ENCODE data around the gene ARMC3.
"Not testable (repeated sequence)": the region's sequence is repeated elsewhere in the genome, so short reads cannot be mapped to it uniquely, and the experiment has no call there.

The ARMC3 gene

DNA sequence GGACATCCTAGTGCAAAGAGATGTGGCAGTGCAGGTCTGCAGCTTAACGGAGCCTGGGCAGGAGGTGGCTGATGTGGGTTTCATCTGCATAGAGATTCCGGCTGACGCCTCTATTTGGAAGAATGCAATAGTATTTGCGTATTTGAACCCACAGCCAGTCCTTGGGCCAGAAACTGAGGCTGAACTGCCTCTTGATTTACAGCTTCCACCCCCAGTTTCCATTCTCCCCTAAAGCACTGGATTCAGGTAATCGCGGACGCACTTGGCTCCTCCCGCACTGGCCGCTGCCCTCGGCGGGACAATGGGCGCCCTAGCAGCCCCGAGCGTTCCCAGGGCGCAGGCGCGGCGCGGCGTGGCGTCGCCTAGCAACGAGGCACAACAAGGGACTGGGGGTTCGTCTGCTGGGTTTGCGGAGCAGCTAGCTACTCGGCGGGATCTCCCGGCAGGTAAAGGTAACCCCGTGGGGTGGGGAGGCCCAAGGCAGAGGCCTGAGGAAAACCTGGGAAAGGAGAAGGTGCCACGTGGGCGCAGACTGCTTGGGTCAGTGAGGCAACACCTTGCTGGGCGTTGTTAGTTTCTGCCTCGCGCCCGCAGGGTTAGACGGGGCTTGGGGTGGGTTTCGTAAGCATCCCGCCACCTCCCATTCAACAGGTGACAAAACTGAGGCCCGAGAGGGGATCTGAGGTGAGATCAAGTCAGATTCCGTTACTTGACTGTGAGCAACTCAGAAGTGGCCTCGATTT is at the start of gene ARMC3:
ARMC3 (plus strand) TSS at position 393 of the 743 bp plus-strand sequence. CDS start 3,944 bp downstream, outside the sequence.
- DNase-seq (ENCODE audit: low read depth) = peak; percentile 11

DNA sequence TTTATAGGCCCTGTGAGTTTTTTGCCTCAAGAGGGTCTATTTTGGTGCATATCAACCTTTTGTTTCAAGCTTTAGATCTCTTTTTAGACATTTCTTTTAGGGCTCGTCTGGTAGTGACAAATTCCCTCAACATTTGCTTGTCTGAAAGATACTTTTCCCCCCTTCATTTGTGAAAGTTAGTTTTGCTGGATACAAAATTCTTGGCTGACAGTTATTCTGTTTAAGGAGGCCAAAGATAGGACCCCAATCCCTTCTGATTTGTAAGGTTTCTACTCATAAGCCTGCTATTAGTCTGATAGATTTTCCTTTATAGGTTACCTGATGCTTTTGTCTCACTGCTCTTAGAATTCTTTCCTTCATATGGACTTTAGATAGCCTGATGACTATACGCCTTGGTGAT is 36.1 kb upstream of the ARMC3 start:
- DNase-seq (ENCODE audit: low read depth) = no peak

DNA sequence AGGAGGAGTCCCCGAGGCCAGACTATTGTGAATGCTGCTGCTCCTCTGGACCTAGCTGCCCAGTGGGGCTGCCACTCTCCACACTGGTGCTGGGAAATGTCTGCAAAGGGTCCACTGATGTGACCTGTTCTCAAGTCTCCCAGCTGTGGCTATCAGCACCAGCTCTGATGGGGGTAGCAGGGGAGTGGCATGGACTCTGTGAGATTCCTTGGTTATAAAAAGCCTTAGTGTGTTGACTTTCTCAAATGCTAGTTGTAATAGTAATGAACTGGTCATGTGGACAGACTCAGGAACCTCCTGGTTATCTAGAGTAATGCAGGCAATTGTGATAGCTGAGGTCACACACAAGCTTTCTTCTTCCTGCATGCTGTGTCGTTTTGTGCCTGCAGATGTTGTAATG is 34.1 kb upstream of the ARMC3 start:
- no peak for DNase-seq (ENCODE audit: low read depth)

DNA sequence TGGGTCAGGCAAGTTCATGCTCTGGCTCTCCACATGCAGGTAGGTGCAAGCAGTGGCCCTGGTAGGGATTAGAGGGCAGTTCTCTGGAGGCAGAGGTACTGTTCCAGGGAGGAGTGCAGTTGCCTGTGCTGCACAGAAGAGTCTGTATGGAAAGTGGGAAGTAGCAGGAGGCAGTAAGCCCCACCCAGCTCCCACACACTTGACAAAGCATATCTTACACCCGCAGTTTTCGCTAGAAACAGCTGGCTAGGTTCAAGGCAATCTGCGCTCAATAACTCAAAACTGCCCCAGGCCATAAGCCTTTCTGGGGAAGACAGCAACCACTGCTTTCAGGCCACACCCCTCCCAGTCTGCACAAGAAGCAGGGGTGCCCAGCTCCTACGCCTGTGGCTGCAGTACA is 33.1 kb upstream of the ARMC3 start:
- DNase-seq (ENCODE audit: low read depth) = no peak

DNA sequence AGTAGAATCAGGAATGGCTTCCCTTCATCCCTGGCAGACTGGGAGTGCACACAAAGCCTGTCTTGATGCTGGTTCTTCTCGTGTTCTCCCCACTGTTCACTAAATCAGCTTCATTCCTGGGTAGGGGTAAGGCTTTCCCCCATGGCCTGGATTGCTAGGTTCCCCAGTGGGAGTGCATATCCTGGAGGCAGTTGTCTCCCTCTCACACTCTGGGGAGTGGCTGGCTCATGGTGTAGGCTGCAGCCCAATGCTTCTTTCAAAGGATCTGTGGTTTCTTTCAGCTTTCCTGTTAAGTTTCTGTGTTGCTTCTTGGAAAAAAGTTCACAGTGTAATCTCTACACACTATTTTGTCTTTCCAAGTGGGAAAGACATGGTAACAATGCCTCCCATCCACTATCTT is 32.6 kb upstream of the ARMC3 start:
- DNase-seq (ENCODE audit: low read depth) = no peak

DNA sequence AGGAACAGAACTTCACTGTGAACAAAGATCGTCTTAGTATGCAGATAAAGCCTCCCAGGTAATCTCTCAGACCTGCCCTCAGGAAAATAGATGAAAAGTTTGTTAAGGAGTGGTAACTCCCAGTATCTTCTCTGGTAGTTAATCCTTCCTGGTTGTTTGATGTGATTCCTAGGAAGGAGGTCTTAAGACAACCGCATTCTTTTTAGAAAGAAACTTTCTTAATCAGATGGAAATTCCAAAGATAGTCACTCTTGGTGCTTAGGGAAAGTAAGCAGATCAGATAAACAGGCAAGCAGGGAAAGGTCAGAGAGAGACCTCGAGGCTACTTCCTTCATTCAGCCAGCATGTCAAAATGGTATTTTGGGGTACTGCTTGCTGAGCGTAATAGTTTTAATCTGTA is 30.5 kb upstream of the ARMC3 start:
- DNase-seq (ENCODE audit: low read depth) = no peak

- DNase-seq (ENCODE audit: low read depth) = no peak
Observed at GRCh38 chr10:22899307-22899706, 28.5 kb upstream of the ARMC3 start.

- DNase-seq (ENCODE audit: low read depth) = no peak
Observed at GRCh38 chr10:22899775-22900174, 28.1 kb upstream of the ARMC3 start.

DNA sequence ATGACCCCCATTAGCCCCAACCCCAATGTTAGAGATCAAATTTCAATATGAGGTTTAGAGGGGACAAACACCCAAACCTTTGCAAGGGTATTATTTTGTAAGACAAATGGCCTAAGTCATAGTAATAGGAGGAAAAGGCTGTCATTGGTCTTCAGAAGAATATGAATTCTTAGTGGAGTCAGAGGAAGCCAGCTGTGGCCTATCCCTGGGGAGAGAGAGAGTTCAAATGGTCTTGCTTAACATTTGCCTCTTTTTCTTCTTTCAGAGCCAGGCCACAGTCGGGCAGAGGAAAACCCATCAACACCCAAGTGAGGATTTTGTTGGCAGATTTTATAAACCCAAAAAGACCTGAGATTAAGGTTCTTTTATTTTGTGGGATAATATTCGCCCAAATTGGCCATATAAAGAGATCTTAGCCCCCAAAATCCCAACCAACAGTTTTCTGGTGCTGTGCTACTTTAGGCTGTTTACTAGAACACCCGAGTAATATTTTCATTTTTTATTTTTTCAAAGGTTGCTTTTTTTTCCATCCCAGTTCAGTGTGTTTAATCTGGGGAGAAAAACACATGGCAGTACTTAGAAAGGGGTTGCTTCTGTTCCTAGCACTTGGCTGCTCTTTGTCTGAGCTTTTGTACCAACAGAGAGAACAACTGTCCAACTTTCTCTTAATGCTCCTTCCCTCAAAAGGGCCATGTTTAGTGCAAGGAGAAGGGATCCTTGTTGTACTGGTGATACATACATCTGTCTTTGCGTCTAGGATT is 26.8 kb upstream of the ARMC3 start:
- DNase-seq (ENCODE audit: low read depth) = no peak

GRCh38 chr10:22902147-22902546 is 25.7 kb upstream of the ARMC3 start:
- DNase-seq (ENCODE audit: low read depth) = not testable (repeated sequence)

- no peak for DNase-seq (ENCODE audit: low read depth)
Observed at GRCh38 chr10:22903694-22904093, 24.2 kb upstream of the ARMC3 start.

DNA sequence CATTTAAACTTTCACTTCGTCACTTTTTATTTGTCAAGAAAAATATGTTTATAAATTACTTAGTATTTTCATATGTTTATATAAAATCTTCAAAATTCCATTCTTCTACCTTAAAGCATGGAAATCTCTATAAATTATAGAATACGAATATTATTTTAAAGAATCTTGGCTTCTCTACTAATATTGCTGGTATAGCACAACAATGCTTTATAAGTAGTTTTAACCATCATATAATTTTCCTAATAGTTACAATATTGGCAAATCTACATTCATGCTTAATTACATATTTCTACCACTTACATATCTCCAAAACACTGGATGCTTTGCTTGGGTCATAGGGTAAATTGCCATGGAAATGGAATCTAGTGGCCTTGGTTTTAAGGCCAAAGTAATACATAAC is 21.1 kb upstream of the ARMC3 start:
- DNase-seq (ENCODE audit: low read depth) = no peak

DNA sequence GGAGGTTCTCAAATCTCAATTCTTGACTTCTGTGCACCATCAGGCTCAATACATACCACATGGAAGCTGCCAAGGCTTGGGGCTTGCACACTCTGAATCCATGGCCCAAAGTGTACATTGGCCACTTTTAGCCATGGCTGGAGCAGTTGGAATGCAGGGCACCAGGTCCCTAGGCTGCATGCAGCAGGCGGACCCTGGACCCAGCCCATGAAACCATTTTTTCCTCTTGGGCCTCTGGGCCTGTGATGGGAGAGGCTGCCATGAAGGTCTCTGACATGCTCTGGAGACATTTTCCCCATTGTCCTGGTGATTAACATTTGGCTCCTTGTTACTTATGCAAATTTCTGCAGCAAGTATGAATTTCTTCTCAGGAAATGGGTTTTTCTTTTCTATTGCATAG is 19.0 kb upstream of the ARMC3 start:
- no peak for DNase-seq (ENCODE audit: low read depth)

DNA sequence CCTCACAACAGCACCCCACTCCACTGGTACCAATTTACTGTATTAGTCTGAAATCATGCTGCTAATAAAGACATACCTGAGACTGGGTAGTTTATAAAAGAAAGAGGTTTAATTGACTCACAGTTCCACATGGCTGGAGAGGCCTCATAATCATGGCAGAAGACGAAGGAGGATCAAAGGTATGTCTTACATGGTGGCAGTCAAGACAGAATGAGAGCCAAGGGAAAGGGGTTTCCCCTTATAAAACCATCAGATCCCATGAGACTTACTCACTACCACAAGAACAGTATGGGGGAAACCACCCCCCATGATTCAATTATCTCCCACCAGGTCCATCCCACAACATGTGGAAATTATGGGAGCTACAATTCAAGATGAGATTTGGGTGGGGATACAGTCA is 18.2 kb upstream of the ARMC3 start:
- DNase-seq (ENCODE audit: low read depth) = not testable (repeated sequence)

- no peak for DNase-seq (ENCODE audit: low read depth)
Observed at GRCh38 chr10:22911067-22911466, 16.8 kb upstream of the ARMC3 start.

DNA sequence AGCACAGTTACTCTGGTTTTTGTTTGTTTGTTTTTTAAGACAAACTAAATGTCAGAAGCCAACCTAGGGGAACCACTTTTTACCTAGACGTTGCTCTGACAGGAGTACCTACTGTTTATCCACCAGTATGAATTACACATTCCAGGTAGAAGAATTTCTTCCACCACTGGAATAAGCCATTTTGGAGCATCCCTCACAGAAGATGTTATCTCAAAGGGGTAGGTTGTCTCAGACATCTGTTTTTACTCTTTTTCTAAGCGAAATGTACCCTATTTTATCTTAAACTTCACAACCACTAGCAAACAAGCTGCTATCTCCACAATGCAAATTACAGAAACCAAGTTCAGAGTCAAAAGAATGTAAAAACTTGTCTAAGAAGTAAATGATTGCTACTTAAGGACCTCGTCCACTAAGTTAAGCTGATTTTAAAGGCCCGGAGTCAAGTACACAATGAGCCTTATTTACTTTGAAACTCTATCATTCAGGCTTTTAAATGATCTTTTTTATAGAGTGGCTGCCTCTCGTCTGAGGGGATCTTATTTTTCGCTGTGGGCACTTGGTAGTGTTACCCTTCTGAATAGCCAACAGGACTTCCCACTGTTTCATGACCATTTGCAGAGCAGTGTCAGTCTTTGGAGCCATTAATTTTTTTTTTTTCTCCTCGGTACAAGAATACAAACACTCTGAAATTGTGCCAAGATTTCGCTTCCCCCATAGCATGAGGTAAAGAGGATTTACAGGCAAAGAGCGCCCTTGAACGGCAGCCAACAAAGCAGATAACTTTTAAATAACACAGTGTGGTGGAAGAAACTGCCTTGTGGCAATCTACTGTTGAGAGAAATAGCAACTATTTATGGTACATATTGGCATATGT is 15.7 kb upstream of the ARMC3 start:
- DNase-seq (ENCODE audit: low read depth) = no peak

- DNase-seq (ENCODE audit: low read depth) = no peak
Observed at GRCh38 chr10:22912763-22913384, 15.0 kb upstream of the ARMC3 start.

- no peak for DNase-seq (ENCODE audit: low read depth)
Observed at GRCh38 chr10:22913474-22914092, 14.3 kb upstream of the ARMC3 start.

- DNase-seq (ENCODE audit: low read depth) = no peak
Observed at GRCh38 chr10:22915314-22915713, 12.5 kb upstream of the ARMC3 start.

GRCh38 chr10:22925088-22925487 is 2.8 kb upstream of the ARMC3 start:
- DNase-seq (ENCODE audit: low read depth) = no peak

GRCh38 chr10:22927166-22927565 is 687 bp upstream of the ARMC3 start:
- DNase-seq (ENCODE audit: low read depth) = no peak

DNA sequence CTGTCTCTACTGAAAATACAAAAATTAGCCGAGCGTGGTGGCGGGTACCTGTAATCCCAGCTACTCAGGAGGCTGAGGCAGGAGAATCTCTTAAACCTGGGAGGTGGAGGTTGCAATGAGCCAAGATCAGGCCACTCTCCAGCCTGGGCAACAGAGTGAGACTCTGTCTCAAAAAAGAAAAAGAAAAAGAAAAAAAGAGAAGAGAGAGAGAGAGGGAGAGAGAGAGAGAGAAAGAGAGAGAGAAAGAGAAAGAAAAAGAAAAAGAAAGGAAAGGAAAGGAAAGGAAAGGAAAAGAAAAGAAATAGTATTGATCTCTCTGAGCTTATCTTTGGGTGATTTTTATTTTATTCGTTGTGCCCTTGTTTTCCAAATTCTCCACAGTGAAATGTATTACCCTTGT is 1.2 kb downstream of the ARMC3 start:
- not testable (repeated sequence) for DNase-seq (ENCODE audit: low read depth)

Data from stromal cell of bone marrow (primary cell).